Transverse colon (tissue), 4 donors: ENCODE measurements around the gene GARIN5B.
"Not testable (repeated sequence)": the region's sequence is repeated elsewhere in the genome, so short reads cannot be mapped to it uniquely, and the experiment has no call there.

ENCODE experiments used
- CTCF ChIP-seq, 5 experiments: fragments of 200-600 bp in 3 of 5; fragments of 450-650 bp in 2 of 5; sonication (generic) in 3 of 5; IDR thresholded peaks; 1 replicate in 2 of 5; 2 replicates in 3 of 5; pipeline ENCODE4 v1.5.1; 2016 to 2017; ENCODE audit warnings: antibody characterized with exemption in 5 of 5, inconsistent platforms in 3 of 5, mild to moderate bottlenecking in 2 of 5, moderate library complexity in 1 of 5
- POLR2A ChIP-seq: fragments of 450-650 bp; IDR thresholded peaks from one replicate; pipeline ENCODE4 v1.6.1; 2016; ENCODE audit warnings: antibody characterized with exemption, mild to moderate bottlenecking, moderate library complexity
- POLR2AphosphoS5 ChIP-seq, 3 donors: sonication (generic); formaldehyde crosslinking; IDR thresholded peaks; one replicate each; pipeline ENCODE4 v1.6.1; 2016; ENCODE audit warnings: antibody characterized with exemption in 3 of 3

GRCh38 chr19:55401390-55401789 lies 38.3 kb upstream of the GARIN5B start:
- not testable (repeated sequence) for TF ChIP-seq POLR2A; CTCF (IDR thresholded peaks at IDR 0.05); POLR2AphosphoS5 (IDR thresholded peaks at IDR 0.05)
